Loucy (cell line): Measurements from ENCODE around the gene CNPY1.

Source experiments
- CTCF ChIP-seq: fragments of 200-600 bp; sonication (generic); conservative IDR thresholded peaks from 2 replicates; pipeline ENCODE4 v1.5.1; 2014; ENCODE audit warnings: mild to moderate bottlenecking, antibody characterized with exemption, low read length
- EZH2phosphoT487 ChIP-seq: fragments of 200-600 bp; IDR thresholded peaks from 2 replicates; pipeline ENCODE4 v1.6.1; 2018; ENCODE audit warnings: antibody characterized with exemption, mild to moderate bottlenecking, moderate library complexity, borderline replicate concordance

- no peak for TF ChIP-seq CTCF
- no peak for TF ChIP-seq EZH2phosphoT487
Observed at GRCh38 chr7:155460926-155461613, 85.3 kb downstream of the CNPY1 start.
